ENCODE measurements around the gene PNMA8A.
"Not testable (repeated sequence)": the region's sequence is repeated elsewhere in the genome, so short reads cannot be mapped to it uniquely, and the experiment has no call there.

PNMA8A gene

DNA sequence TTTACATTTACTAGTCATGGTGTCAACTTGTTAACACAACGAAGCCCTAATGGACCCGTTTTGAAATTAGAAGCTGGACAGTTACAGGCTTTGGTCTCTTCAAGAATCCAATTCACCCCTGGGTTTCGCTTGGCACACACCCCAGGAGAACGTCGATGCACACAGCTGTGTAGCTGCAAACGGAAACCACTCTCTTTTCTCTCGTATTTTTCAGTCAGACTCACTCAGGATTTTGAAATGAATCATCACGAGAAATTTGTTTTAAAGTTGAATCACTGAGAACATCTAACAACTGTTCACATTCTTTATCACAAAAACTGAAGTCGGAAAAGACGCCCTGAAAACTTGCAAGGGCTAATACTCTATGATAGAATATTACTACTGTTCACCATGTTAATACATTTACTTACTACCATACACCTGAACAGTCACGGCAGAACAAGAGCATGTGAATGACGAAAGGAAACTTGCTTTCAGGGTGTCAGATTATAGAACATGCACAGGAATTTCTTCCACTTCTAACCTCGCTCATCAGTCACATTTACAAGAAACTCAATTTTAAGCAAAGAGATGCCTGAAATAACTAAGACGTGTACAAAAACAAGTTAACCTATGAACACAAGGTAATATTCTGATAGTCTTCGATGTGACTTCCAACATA is 4.7 kb downstream of the PNMA8A start:
- no peak for DNase-seq (ENCODE audit: low spot score)

DNA sequence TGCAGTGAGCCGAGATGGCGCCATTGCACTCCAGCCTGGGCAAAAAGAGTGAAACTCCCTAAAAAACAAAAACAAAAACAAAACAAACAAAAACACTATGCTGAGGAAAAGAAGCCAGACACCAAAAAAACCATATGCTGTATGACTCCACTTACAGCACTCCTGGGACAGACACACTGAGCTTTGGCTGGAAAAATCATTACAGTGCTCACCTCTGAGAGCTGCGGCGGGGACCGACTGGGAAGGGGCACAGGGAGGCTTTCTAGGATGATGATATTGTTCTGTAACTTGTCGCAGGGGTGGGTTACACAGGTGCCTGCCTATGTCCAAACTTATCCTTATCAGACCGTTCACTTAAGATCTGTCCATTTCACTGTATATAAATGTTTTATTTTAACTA is 7.8 kb downstream of the PNMA8A start:
- DNase-seq (ENCODE audit: low spot score), result no peak

DNA sequence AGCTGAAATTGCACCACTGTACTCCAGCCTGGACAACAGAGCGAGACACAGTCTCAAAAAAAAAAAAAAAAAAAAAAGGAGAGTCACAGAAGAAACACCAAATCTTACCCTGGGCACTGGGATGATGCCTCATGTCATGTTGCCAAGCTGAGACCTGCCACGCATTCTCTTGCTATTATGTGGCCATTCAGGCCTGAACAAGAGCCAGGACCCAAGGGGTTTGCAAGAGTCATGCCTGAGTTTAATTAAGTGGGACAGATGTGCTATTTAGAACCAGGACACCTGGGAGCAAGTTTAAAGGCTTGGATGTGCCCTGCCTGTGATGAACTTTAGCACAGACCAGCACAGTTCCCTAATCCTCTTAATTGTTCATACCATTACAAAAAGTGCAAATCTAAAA is 9.8 kb downstream of the PNMA8A start:
- no peak for DNase-seq (ENCODE audit: low spot score)

DNA sequence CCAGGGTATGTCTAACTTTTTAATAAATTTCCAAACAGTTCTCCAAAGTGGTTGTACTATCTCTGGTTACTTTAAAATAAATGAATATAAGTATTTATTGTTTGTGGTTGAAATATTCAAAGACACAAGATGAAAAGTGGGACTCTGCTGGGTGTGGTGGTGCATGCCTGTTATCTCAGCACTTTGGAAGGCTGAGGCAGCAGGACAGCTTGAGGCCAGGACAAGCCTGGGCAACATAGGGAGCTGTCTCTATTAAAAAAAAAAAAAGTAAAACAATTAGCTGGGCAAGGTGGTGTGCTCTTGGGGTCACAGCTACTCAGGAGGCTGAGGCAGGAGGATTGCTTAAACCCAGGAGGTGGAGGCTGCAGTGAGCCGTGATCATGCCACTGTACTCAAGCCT is 10.4 kb downstream of the PNMA8A start:
- no peak for DNase-seq (ENCODE audit: low spot score)

DNA sequence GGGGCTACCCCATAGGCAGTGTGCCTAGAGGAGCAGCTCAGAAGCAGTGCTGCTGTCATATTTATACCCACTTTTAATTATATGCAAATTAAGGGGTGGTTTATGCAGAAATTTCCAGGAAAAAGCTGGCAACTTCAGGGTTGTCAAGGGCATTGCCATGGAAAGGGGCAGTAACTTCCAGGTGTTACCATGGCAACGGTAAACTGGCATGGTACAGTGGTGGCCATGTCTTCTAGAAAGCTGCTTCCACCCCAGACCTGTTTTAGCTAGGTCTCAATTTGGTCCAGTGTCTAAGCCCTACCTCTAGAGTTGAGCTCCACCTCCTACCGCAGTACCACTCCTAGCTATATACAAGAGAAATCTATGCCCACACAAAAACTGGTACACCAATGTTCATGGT is 11.3 kb downstream of the PNMA8A start:
- no peak for DNase-seq (ENCODE audit: low spot score)

DNA sequence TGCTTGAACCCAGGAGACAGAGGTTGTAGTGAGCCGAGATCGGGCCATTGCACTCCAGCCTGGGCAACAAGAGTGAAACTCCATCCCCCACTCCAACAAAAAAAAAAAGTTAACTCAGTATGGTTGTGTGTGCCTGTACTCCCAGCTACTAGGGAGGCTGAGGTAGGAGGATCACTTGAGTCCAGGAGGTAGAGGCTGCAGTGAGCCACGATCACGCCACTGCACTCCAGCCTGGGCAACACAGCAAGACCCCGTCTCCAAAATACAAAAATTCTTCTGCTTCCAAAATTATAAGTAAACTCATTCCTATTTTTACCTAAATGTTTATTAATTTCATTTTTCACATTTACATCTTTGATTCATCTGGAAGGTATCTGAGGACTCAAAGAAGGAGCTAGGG is 14.4 kb downstream of the PNMA8A start:
- DNase-seq (ENCODE audit: low spot score), result no peak

DNA sequence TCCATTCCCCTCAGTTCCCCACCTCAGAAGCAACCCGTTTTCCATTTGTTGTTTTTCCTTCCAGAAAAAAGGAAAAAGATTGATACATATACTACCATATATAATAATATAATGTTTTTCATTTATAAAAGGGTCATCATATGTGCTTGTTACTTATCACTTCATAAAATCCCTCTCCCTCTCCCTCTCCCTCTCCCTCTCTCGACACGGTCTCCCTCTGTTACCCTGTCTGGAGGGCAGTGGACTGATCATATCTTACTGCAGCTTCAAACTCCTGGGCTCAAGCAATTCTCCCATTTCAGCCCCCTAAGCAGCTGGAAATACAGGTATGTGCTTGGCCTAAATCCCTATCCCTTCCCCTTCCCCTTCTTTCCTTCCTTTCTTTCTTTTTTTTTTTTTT is 17.1 kb downstream of the PNMA8A start:
- DNase-seq (ENCODE audit: low spot score), result no peak

DNA sequence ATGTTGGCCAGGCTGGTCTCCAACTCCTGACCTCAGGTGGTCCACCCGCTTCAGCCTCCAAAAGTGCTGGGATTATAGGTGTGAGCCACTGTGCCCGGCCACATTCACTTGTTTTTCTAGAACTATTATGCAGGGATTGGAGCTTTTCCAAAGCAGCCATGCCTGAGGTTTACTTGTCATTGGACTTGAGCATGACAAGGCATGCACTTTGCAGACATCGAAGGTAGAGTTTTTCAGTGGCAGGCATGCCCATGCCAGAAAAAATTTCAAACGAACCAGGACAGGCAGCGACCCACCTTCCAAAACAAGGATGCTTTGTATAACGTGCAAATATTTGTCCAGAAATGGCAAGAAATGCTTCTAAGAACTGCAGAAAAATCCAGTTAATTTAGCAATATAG is 17.7 kb downstream of the PNMA8A start:
- no peak for DNase-seq (ENCODE audit: low spot score)

DNA sequence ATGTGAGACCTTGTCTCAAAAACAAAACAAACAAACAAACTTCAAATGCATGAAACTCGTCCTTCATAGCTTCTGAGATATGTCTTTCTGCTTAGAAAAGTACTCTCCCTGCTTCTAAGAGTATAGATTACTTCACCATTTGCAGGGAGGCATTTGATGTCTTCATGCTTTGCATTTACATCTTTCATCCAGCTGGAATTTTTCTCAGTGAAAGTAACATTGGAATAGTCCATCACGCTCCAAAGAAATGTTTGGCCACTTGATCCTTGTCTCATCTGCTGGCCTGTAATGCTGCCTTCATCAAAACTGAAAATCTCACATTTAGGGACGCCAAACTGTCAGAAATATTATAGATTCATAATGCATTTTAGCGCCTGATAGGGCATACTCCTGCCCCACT is 19.2 kb downstream of the PNMA8A start:
- no peak for DNase-seq (ENCODE audit: low spot score)

DNA sequence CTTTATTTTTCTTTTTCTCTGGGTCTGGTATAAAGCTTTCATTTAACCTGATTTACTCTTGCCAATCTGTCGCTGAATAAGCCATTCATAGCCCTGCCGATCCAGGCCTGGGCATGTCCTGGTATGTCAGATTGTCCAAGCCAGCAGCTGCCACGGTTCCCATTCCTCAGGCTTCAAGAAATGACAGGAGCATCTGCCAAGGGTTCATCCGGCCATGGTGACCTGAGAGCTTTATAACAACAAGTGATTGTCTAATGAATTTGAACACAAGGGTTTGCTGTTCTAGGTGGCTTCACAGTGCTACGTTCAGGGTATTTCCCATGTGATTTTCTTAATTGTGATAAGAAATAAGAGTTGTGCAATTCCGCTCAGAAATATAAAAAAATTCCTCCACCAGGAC is 20.0 kb downstream of the PNMA8A start:
- DNase-seq (ENCODE audit: low spot score), result no peak

DNA sequence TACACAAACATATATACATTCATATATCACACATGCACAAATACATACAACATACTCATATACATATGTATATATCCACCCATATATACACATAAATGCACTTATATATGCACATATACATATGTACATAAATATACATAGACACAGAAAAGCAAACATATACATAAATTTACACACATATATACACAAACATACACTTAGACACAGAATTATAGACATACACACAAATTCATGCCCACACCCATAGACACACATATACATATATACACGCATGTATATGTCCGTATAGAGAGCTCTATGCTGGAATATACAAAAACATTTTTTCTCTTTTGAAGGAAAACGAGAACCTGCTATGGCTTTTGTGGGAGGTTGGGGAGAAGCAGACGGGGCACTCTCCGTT is 20.6 kb downstream of the PNMA8A start:
- DNase-seq (ENCODE audit: low spot score), result no peak

DNA sequence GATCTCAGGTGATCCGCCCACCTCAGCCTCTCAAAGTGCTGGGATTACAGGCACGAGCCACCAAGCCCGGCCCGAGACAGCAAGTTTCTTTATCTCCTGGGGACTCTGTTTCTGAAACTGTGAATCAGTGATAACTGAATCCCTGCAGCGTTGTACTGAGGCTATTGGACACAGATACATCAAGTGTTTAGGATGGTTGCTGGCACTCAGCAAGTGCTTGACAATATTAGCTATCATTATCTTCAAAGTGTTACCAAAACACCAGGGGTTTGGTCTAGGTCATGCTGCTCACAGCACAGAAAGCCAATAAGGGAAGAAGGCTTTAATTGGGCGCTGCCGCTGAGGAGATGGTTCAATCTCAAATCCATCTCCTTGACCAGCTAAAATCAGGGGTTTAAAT is 22.1 kb downstream of the PNMA8A start:
- no peak for DNase-seq (ENCODE audit: low spot score)

DNA sequence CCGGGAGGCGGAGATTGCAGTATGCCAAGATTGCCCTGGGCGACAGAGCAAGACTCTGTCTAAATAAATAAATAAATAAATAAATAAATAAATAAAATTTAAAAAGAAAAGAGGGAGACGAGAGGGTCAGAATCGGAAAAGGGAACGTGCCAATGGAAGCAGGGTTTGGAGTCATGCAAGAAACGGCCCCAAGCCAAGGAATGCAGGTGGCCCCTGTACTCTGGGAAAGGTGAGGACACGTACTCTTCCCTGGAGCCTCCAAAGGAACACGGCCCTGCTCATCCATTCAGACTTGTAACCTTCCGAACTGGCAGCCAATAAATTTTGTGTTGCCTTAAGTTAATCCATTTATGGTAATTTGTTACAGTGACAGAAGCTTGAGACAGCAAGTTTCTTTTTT is 22.8 kb downstream of the PNMA8A start:
- no peak for DNase-seq (ENCODE audit: low spot score)

DNA sequence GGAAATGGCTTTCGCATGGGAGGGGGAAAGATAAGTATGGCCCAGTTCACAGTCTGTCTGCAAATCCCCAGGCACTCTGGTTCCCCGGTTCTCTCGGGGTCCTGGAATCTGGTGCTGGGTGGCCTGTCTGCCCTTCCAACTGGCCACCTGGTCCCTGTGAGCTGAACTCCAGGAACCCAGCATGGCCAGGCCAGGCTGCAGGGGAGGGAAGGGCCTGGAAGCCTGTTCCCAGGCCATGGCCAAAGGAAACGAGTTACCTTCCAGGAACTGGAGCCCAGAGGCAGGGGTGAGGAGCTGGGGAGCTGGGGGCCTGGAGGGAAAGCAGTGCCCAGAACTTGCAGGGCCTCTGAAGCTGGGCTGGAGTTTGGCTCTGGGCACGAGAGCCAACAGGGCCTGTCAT is 23.5 kb downstream of the PNMA8A start:
- no peak for DNase-seq (ENCODE audit: low spot score)

DNA sequence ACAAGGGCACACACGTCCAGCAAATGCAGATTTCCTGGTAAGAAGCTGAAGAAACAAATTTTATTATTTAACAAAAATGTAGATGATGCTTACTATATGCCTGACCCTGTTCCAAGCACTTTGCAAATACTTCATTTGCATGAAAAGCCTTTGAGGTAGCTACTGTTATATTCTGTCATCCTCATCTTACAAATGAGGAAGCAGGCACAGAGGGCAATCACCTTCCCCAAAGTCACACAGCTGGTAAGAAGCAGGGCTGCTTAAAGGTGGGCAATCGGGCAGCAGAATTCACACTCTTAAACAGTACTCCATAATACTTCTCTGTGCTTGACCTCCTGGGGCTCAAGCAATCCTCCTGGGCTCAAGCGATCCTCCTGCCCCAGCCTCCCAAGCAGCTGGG is 24.4 kb downstream of the PNMA8A start:
- DNase-seq (ENCODE audit: low spot score), result no peak

DNA sequence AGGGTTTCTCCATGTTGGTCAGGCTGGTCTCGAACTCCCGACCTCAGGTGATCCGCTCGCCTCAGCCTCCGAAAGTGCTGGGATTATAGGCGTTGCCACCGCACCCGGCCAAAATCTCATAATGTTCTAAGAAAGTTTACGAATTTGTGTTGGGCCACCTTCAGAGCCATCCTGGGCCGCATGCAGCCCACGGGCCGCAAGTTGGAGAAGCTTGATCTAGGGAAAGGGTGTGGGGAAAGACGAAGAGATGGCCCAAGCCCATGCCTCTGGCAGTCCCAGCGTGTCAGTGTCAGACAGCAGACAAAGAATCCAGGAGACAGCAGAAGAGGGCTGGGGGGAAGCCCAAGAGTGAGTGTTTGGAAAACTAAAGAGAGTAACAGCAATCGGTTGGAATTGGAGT is 25.3 kb downstream of the PNMA8A start:
- no peak for DNase-seq (ENCODE audit: low spot score)

DNA sequence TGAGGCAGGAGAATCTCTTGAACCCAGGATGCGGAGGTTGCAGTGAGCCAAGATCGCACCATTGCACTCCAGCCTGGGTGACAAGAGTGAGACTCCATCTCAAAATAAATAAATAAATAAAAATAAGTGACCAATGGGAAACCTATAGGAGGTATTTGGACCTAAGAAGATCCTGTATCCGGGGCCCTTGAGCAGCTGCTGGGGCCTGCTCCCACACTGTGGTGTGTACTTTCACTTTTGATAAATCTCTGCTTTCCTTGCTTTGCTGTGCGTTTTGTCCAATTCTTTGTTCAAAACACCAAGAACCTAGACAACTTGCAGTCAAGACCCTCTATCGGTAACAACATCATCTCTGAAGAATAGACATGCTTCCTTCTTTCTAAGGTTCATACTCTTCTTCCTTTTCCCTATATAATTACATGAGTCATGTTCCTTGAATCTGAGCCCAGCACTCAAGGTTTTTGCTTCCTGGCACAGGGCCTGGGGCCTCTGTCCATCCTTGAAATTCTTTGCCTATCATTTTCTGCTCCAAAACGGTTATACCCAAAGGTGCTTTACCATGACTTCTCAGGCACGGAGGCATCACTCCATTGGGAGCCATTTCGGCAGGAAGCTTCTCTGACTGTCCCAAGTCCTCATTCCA is 28.4 kb downstream of the PNMA8A start:
- DNase-seq (ENCODE audit: low spot score), result no peak

DNA sequence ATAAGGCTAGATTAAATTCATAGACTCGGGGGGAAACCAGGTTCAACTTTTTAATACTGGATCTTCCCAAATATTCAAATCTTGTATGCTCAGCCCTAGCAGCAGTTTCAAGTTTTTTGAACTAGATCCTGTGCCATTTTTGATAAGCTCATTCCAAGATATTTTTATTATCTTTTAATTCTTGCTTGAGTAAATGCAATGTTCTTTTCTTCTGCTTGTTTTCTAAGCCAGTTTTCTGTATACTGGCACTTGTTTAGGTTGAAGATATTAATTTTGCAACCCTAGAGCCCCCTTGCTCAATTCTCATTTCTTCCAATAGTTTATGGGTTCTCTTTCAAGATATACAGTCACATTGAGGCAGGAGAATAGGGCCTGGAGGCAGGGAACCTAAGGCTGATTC is 29.5 kb downstream of the PNMA8A start:
- DNase-seq (ENCODE audit: low spot score), result no peak

DNA sequence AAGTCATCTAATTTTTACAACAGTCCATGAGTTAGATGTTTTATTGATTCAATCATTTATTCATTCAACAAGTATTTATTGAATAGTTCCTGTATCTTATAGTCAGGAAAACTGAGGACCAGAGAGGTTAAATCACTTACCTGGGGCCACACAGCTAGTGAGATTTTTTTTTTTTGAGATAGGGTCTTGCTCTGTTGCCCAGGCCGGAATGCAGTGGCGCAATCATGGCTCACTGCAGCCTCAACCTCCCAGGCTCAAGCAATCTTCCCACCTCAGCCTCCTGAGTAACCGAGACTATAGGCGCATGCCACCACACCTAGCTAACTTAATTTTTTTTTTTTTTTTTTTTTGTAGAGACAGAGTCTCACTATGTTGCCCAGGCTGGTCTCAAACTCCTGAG is 35.7 kb downstream of the PNMA8A start:
- not testable (repeated sequence) for DNase-seq (ENCODE audit: low spot score)

DNA sequence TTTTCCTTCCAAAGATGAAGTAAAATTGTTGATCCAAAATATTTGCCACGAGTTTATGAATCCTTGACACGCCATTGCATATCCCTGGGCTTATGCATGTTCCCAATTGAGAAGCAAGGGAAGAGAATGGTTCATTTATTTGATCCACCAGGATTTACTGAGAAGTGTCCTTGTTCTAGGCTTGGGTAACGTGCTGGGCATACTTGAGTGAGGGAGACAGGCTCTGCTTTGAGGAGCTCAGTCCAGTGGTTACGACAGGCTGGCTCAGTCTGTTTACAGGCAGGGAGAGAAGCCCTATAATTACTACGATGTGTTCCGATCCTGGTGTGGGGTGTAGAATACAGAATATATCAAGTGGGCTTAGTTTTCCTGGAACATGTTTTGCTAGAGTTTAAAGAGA is 36.4 kb downstream of the PNMA8A start:
- no peak for DNase-seq (ENCODE audit: low spot score)

DNA sequence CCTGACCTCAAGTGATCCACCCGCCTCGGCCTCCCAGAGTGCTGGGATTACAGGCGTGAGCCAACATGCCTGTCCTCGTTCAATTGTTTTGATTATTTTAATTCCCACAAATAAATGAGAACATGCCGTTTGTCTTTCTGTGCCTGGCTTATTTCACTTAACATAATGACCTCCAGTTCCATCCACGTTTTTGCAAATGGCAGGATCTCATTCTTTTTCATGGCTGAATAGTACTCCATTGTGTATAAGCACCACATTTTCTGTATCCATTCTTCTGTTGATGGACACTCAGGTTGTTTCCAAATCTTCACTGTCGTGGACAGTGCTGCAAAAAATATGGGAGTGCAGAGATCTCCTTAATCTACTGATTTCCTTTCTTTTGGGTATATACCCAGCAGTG is 37.9 kb downstream of the PNMA8A start:
- DNase-seq (ENCODE audit: low spot score), result not testable (repeated sequence)

DNA sequence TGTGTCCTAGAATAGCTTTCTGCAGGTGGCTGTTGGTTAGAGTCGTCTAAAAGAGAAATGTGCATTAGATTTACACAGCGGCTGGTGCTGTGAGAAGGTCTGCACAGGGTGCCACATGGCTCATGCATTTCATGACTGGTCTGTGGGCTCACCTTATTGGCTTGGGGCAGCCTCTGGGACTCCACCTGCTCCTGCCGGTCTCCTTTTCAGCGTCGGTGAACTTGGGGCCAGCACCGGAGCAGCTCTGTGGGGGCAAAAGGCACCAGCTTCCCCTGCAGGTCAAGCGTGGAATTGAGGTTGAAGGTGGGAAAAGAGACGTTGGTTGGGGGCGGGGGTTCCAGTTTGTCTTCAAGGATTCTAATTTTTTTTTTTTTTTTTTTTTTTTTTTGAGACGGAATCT is 39.5 kb downstream of the PNMA8A start:
- no peak for DNase-seq (ENCODE audit: low spot score)

DNA sequence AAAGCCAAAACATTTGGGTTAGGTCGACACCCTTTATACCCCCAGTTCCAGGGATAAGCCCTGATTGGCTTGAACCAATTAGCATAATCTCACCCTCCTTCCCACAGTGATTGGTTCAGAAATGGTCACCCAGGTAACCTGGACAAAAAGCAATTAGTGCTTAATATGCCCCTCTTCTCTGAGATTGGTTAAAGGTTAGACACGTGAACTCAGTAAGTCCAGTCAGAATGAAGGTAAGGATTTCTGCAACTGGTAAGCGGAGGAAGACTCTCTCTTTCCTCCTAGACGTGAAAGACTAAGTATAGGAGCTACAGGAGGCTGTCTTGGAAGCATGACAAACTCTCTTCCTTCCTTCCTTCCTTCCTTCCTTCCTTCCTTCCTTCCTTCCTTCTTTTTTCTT is 41.4 kb downstream of the PNMA8A start:
- DNase-seq (ENCODE audit: low spot score), result no peak
